Inflammatory macrophage (primary cell): Measurements from ENCODE around the gene EFNA5.

Experiments
- DNase-seq, 2 donors: peaks; one replicate each; pipeline ENCODE4 v3.0.0-alpha.2; 2020 to 2022

Gene EFNA5

GRCh38 chr5:107602896-107603295 lies 67.8 kb downstream of the EFNA5 start:
- DNase-seq, result no peak

GRCh38 chr5:107601076-107601475 lies 69.7 kb downstream of the EFNA5 start:
- no peak for DNase-seq

- no peak for DNase-seq
These were observed 71.8 kb downstream of the EFNA5 start for GRCh38 chr5:107598958-107599357.

- no peak for DNase-seq
These were observed 72.9 kb downstream of the EFNA5 start for GRCh38 chr5:107597803-107598202.

GRCh38 chr5:107597247-107597646 lies 73.5 kb downstream of the EFNA5 start:
- no peak for DNase-seq

GRCh38 chr5:107594253-107595045 lies 76.3 kb downstream of the EFNA5 start:
- no peak for DNase-seq

GRCh38 chr5:107593009-107593408 lies 77.7 kb downstream of the EFNA5 start:
- no peak for DNase-seq

GRCh38 chr5:107592515-107592914 lies 78.2 kb downstream of the EFNA5 start:
- no peak for DNase-seq

GRCh38 chr5:107590686-107591085 lies 80.1 kb downstream of the EFNA5 start:
- no peak for DNase-seq

GRCh38 chr5:107589520-107590193 lies 81.1 kb downstream of the EFNA5 start:
- no peak for DNase-seq

GRCh38 chr5:107582625-107583024 lies 88.1 kb downstream of the EFNA5 start:
- no peak for DNase-seq

GRCh38 chr5:107580889-107581820 lies 89.6 kb downstream of the EFNA5 start:
- DNase-seq, result no peak

GRCh38 chr5:107578051-107578635 lies 92.6 kb downstream of the EFNA5 start:
- DNase-seq, result no peak

GRCh38 chr5:107577394-107577950 lies 93.3 kb downstream of the EFNA5 start:
- DNase-seq, result no peak

- DNase-seq, result no peak
These were observed 93.9 kb downstream of the EFNA5 start for GRCh38 chr5:107576736-107577393.

- DNase-seq, result no peak
These were observed 94.6 kb downstream of the EFNA5 start for GRCh38 chr5:107576155-107576554.

- no peak for DNase-seq
These were observed 96.5 kb downstream of the EFNA5 start for GRCh38 chr5:107574287-107574686.

GRCh38 chr5:107572715-107573368 lies 97.9 kb downstream of the EFNA5 start:
- DNase-seq, result no peak

GRCh38 chr5:107571621-107572536 lies 98.9 kb downstream of the EFNA5 start:
- DNase-seq, result peak; percentile 87 to 89
